GM19438 (cell line): Measurements from ENCODE around the gene MTHFD1L.
"Not testable (repeated sequence)": the region's sequence is repeated elsewhere in the genome, so short reads cannot be mapped to it uniquely, and the experiment has no call there.

Source experiments
- ATAC-seq: cut with Tn5 transposase; IDR thresholded peaks from one replicate; pipeline ENCODE4 v1.9.1; 2021; ENCODE audit warnings: low read depth; ENCODE audit not compliant: unreplicated experiment

The MTHFD1L gene

GRCh38 chr6:150865406-150866146 is at the start of gene MTHFD1L:
MTHFD1L (plus strand) TSS chr6:150865702; CDS start chr6:150865823, 121 bp downstream.
- ATAC-seq, result peak; percentile 67

- not testable (repeated sequence) for ATAC-seq
These were observed 48.9 kb upstream of the MTHFD1L start for GRCh38 chr6:150816554-150816953.

- ATAC-seq, result no peak
These were observed 42.6 kb upstream of the MTHFD1L start for GRCh38 chr6:150822932-150823331.

GRCh38 chr6:150826788-150827187 is 38.7 kb upstream of the MTHFD1L start:
- no peak for ATAC-seq

GRCh38 chr6:150828107-150828506 is 37.4 kb upstream of the MTHFD1L start:
- ATAC-seq, result not testable (repeated sequence)

GRCh38 chr6:150830439-150831165 is 34.9 kb upstream of the MTHFD1L start:
- ATAC-seq, result no peak

- no peak for ATAC-seq
These were observed 33.9 kb upstream of the MTHFD1L start for GRCh38 chr6:150831577-150831976.

GRCh38 chr6:150835620-150836019 is 29.9 kb upstream of the MTHFD1L start:
- no peak for ATAC-seq

GRCh38 chr6:150840185-150840584 is 25.3 kb upstream of the MTHFD1L start:
- no peak for ATAC-seq

GRCh38 chr6:150841189-150841588 is 24.3 kb upstream of the MTHFD1L start:
- ATAC-seq, result no peak

GRCh38 chr6:150841697-150842096 is 23.8 kb upstream of the MTHFD1L start:
- no peak for ATAC-seq

GRCh38 chr6:150844371-150844770 is 21.1 kb upstream of the MTHFD1L start:
- ATAC-seq, result no peak

GRCh38 chr6:150846641-150847040 is 18.9 kb upstream of the MTHFD1L start:
- ATAC-seq, result no peak

GRCh38 chr6:150848400-150848799 is 17.1 kb upstream of the MTHFD1L start:
- ATAC-seq, result no peak

- not testable (repeated sequence) for ATAC-seq
These were observed 11.1 kb upstream of the MTHFD1L start for GRCh38 chr6:150854392-150854791.

- ATAC-seq, result not testable (repeated sequence)
These were observed 10.3 kb upstream of the MTHFD1L start for GRCh38 chr6:150855171-150855570.

- ATAC-seq, result no peak
These were observed 8.2 kb upstream of the MTHFD1L start for GRCh38 chr6:150857062-150857944.

GRCh38 chr6:150857945-150858308 is 7.6 kb upstream of the MTHFD1L start:
- no peak for ATAC-seq

- ATAC-seq, result not testable (repeated sequence)
These were observed 3.9 kb upstream of the MTHFD1L start for GRCh38 chr6:150861448-150862168.

- no peak for ATAC-seq
These were observed 2.1 kb upstream of the MTHFD1L start for GRCh38 chr6:150863213-150863928.
